ENCODE data around the gene TMIGD2.
"Not testable (repeated sequence)": the region's sequence is repeated elsewhere in the genome, so short reads cannot be mapped to it uniquely, and the experiment has no call there.

TMIGD2 gene

DNA sequence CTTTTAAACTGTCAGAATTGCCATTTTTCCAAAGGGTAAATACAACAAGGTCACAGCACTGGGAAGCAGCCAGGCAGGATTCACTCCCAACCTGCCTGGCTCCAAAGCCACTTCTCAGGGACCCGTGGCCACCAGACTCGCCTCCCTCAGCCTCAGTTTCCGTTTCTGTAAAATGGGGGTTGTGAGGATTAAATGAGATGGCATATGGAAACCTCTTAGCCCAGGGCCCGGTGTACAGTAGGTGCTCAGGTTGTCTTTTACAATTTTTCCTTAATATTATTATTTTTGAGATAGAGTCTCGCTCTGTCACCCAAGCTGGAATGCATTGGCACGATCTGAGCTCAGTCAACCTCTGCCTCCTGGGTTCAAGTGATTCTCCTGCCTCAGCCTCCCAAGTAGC is 45.2 kb downstream of the TMIGD2 start:
- WGBS, 2 donors (ENCODE audit: extremely low coverage in 2 of 2, insufficient read length in 2 of 2, insufficient replicate concordance in 1 of 2) = no CpG with 5 or more reads among the region's 6 CpGs
- no peak overlapping the region for H2BK5ac ChIP-seq (ENCODE audit: low read length)
- no peak overlapping the region for H4K91ac ChIP-seq (ENCODE audit: low read depth, low read length, poor library complexity)
- H3K79me1 ChIP-seq (ENCODE audit: low read depth, low read length) = no peaks in the 10 kb centered on the region
- peaks cover 7 to 17% of the 10 kb centered on the region in 2 donors for H3K9me3 ChIP-seq (replicated peaks in 1 of 2; ENCODE audit: control insufficient read depth in 2 of 2, insufficient read depth in 1 of 2, low read depth in 1 of 2, low read length in 2 of 2)
- H3K14ac ChIP-seq (ENCODE audit: low read length) = no peak overlapping the region
- no peak for DNase-seq (ENCODE audit: low spot score)
- H3K36me3 ChIP-seq (replicated peaks in 1 of 2; ENCODE audit: control insufficient read depth in 2 of 2, insufficient read depth in 2 of 2, low read length in 2 of 2) = peaks cover 35 to 76% of the 10 kb centered on the region in 2 donors
- H2BK120ac ChIP-seq (ENCODE audit: low read depth, low read length) = no peak overlapping the region
- H3K27ac ChIP-seq (replicated peaks; ENCODE audit: low read length) = no peak overlapping the region
- H2BK12ac ChIP-seq (ENCODE audit: low read length) = no peak overlapping the region
- no peak overlapping the region for H2BK15ac ChIP-seq (ENCODE audit: low read length)
- H2AK5ac ChIP-seq (ENCODE audit: low read depth, low read length) = no peak overlapping the region
- no peak overlapping the region for H3K9ac ChIP-seq (ENCODE audit: low read depth, low read length, poor library complexity)
- H3K4me2 ChIP-seq (ENCODE audit: insufficient read depth, low read length, poor library complexity, severe bottlenecking) = no peak overlapping the region
- H2AFZ ChIP-seq (ENCODE audit: low read length) = no peak overlapping the region
- no peak overlapping the region for H3K23ac ChIP-seq (ENCODE audit: low read depth, low read length, poor library complexity)
- H3K4ac ChIP-seq (ENCODE audit: low read length) = no peak overlapping the region
- no peaks in the 10 kb centered on the region for H3K27me3 ChIP-seq (ENCODE audit: control insufficient read depth in 3 of 3, insufficient read depth in 3 of 3, low read depth in 1 of 3, low read length in 3 of 3)
- H3K18ac ChIP-seq (ENCODE audit: low read length) = no peak overlapping the region
- H3K4me1 ChIP-seq (ENCODE audit: control insufficient read depth in 2 of 2, insufficient read depth in 1 of 2, low read depth in 1 of 2, low read length in 2 of 2) = no peaks in the 10 kb centered on the region
- H4K8ac ChIP-seq (ENCODE audit: low read depth, low read length) = no peak overlapping the region
- H3K4me3 ChIP-seq (ENCODE audit: low read length in 2 of 2) = no peak overlapping the region

GRCh38 chr19:4256563-4256962 is 45.6 kb downstream of the TMIGD2 start:
- H2AK5ac ChIP-seq (ENCODE audit: low read depth, low read length) = no peak overlapping the region
- H3K27me3 ChIP-seq (ENCODE audit: control insufficient read depth in 3 of 3, insufficient read depth in 3 of 3, low read depth in 1 of 3, low read length in 3 of 3) = no peaks in the 10 kb centered on the region
- no CpG with 5 or more reads among the region's 4 CpGs for WGBS, 2 donors (ENCODE audit: extremely low coverage in 2 of 2, insufficient read length in 2 of 2, insufficient replicate concordance in 1 of 2)
- no peak overlapping the region for H2BK12ac ChIP-seq (ENCODE audit: low read length)
- no peak for DNase-seq (ENCODE audit: low spot score)
- H2AFZ ChIP-seq (ENCODE audit: low read length) = no peak overlapping the region
- H2BK120ac ChIP-seq (ENCODE audit: low read depth, low read length) = no peak overlapping the region
- H2BK5ac ChIP-seq (ENCODE audit: low read length) = no peak overlapping the region
- no peak overlapping the region for H4K8ac ChIP-seq (ENCODE audit: low read depth, low read length)
- H3K27ac ChIP-seq (replicated peaks; ENCODE audit: low read length) = no peak overlapping the region
- no peak overlapping the region for H3K9ac ChIP-seq (ENCODE audit: low read depth, low read length, poor library complexity)
- H3K36me3 ChIP-seq (replicated peaks in 1 of 2; ENCODE audit: control insufficient read depth in 2 of 2, insufficient read depth in 2 of 2, low read length in 2 of 2) = peaks cover 33 to 76% of the 10 kb centered on the region in 2 donors
- no peak overlapping the region for H2BK15ac ChIP-seq (ENCODE audit: low read length)
- H3K4me3 ChIP-seq (ENCODE audit: low read length in 2 of 2) = no peak overlapping the region
- no peak overlapping the region for H3K18ac ChIP-seq (ENCODE audit: low read length)
- no peak overlapping the region for H3K4me2 ChIP-seq (ENCODE audit: insufficient read depth, low read length, poor library complexity, severe bottlenecking)
- no peak overlapping the region for H4K91ac ChIP-seq (ENCODE audit: low read depth, low read length, poor library complexity)
- no peak overlapping the region for H3K4ac ChIP-seq (ENCODE audit: low read length)
- no peaks in the 10 kb centered on the region for H3K4me1 ChIP-seq (ENCODE audit: control insufficient read depth in 2 of 2, insufficient read depth in 1 of 2, low read depth in 1 of 2, low read length in 2 of 2)
- no peaks in the 10 kb centered on the region for H3K79me1 ChIP-seq (ENCODE audit: low read depth, low read length)
- no peak overlapping the region for H3K23ac ChIP-seq (ENCODE audit: low read depth, low read length, poor library complexity)
- no peak overlapping the region for H3K14ac ChIP-seq (ENCODE audit: low read length)
- peaks cover 7 to 17% of the 10 kb centered on the region in 2 donors for H3K9me3 ChIP-seq (replicated peaks in 1 of 2; ENCODE audit: control insufficient read depth in 2 of 2, insufficient read depth in 1 of 2, low read depth in 1 of 2, low read length in 2 of 2)

DNA sequence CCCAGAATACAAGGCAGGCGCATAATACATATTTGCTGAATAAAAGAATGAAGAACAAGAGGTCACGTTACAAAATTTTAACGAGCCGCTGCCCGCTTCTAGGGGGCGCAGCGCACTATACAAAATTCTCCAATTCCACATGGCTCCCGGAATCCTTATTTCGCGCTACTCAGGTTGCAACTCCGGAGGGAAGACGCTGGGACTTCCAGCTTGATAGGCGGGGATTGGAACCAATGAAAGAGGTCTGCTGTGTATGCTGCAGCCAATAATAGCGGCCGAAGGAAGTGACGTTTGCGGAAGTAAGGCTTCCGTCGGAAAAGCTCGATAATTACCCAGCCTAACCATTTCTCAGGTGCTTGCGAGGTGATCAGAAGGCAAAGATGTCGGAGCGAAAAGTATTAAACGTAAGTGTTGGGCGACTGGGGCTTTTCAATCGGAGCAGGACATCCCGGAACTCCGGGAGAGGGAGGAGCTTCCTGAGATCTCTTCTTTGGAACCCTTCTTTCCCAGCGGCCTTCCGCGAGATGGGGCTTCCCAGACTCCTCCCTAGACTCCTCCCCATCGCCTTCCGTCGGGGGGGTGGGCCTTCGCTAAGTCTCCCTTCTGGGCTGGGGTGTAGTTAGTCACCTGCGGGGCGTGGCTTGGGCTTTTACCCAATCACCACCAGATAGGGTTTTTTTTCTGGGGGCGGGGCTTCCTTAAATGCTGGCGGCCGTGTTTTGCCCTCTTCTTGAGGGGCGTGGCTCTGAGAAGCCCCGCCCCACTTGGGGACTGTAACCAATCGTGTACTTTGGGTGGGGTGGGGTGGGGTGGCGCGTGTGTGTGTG is 55.2 kb downstream of the TMIGD2 start, which contains the start of gene YJU2:
Gene YJU2 (plus strand): TSS at position 314 of the 827 bp plus-strand sequence. CDS start 67 bp downstream, at position 381.
- Histone ChIP-seq H4K91ac (ENCODE audit: low read depth, low read length, poor library complexity) (no peak within 1 kb of the TSS), H3K4ac (ENCODE audit: low read length) (no peak within 1 kb of the TSS), H3K27ac (replicated peaks; ENCODE audit: low read length) (peak within 1 kb of the TSS; percentile 82), H3K4me3 (ENCODE audit: low read length in 2 of 2) (peak within 1 kb of the TSS; percentile 54 to 82), H3K9ac (ENCODE audit: low read depth, low read length, poor library complexity) (no peak within 1 kb of the TSS), H3K4me1 (ENCODE audit: control insufficient read depth in 2 of 2, insufficient read depth in 1 of 2, low read depth in 1 of 2, low read length in 2 of 2) (peaks cover 5 to 7% of the 10 kb centered on the region in 2 donors), H3K9me3 (replicated peaks in 1 of 2; ENCODE audit: control insufficient read depth in 2 of 2, insufficient read depth in 1 of 2, low read depth in 1 of 2, low read length in 2 of 2) (no peaks in the 10 kb centered on the region), H3K23ac (ENCODE audit: low read depth, low read length, poor library complexity) (no peak within 1 kb of the TSS), H3K36me3 (replicated peaks in 1 of 2; ENCODE audit: control insufficient read depth in 2 of 2, insufficient read depth in 2 of 2, low read length in 2 of 2) (peaks cover 18 to 30% of the 10 kb centered on the region in 2 donors), H2AFZ (ENCODE audit: low read length) (peak within 1 kb of the TSS; percentile 85), H3K27me3 (ENCODE audit: control insufficient read depth in 3 of 3, insufficient read depth in 3 of 3, low read depth in 1 of 3, low read length in 3 of 3) (no peaks in the 10 kb centered on the region), H2AK5ac (ENCODE audit: low read depth, low read length) (peak within 1 kb of the TSS; percentile 42), H2BK120ac (ENCODE audit: low read depth, low read length) (no peak within 1 kb of the TSS), H3K14ac (ENCODE audit: low read length) (no peak within 1 kb of the TSS), H2BK15ac (ENCODE audit: low read length) (no peak within 1 kb of the TSS), H2BK5ac (ENCODE audit: low read length) (peak within 1 kb of the TSS; percentile 69), H3K79me1 (ENCODE audit: low read depth, low read length) (peaks cover 3% of the 10 kb centered on the region), H2BK12ac (ENCODE audit: low read length) (no peak within 1 kb of the TSS), H3K4me2 (ENCODE audit: insufficient read depth, low read length, poor library complexity, severe bottlenecking) (peak within 1 kb of the TSS; percentile 86), H3K18ac (ENCODE audit: low read length) (peak within 1 kb of the TSS; percentile 36), H4K8ac (ENCODE audit: low read depth, low read length) (no peak within 1 kb of the TSS)
- DNase-seq (ENCODE audit: low spot score) = peak; percentile 100
- no CpG with 5 or more reads among the region's 45 CpGs for WGBS, 2 donors (ENCODE audit: extremely low coverage in 2 of 2, insufficient read length in 2 of 2, insufficient replicate concordance in 1 of 2)

DNA sequence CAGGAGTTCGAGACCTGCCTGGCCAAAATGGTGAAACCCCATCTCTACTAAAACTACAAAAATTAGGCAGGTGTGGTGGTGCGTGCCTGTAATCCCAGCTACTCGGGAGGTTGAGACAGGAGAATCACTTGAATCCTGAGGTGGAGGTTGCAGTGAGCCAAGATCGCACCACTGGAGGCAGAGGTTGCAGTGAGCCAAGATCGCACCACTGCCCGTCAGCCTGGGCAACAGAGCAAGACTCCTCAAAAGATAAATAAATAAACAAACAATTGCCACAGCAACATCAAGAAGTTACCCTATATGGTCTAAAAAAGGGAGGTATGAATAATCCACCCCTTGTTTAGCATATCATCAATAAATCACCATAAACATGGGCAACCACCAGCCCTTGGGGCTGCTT is 56.3 kb downstream of the TMIGD2 start:
- not testable (repeated sequence) for H3K23ac ChIP-seq (ENCODE audit: low read depth, low read length, poor library complexity); H3K4me2 ChIP-seq (ENCODE audit: insufficient read depth, low read length, poor library complexity, severe bottlenecking); H3K9me3 ChIP-seq (replicated peaks in 1 of 2; ENCODE audit: control insufficient read depth in 2 of 2, insufficient read depth in 1 of 2, low read depth in 1 of 2, low read length in 2 of 2); H4K91ac ChIP-seq (ENCODE audit: low read depth, low read length, poor library complexity); H3K27me3 ChIP-seq (ENCODE audit: control insufficient read depth in 3 of 3, insufficient read depth in 3 of 3, low read depth in 1 of 3, low read length in 3 of 3); DNase-seq (ENCODE audit: low spot score); H2BK5ac ChIP-seq (ENCODE audit: low read length); H2BK15ac ChIP-seq (ENCODE audit: low read length); H3K9ac ChIP-seq (ENCODE audit: low read depth, low read length, poor library complexity); H3K14ac ChIP-seq (ENCODE audit: low read length); H2AK5ac ChIP-seq (ENCODE audit: low read depth, low read length); H3K4me1 ChIP-seq (ENCODE audit: control insufficient read depth in 2 of 2, insufficient read depth in 1 of 2, low read depth in 1 of 2, low read length in 2 of 2); H3K4ac ChIP-seq (ENCODE audit: low read length); H3K4me3 ChIP-seq (ENCODE audit: low read length in 2 of 2); H3K27ac ChIP-seq (replicated peaks; ENCODE audit: low read length); H2BK120ac ChIP-seq (ENCODE audit: low read depth, low read length); H3K79me1 ChIP-seq (ENCODE audit: low read depth, low read length); H2BK12ac ChIP-seq (ENCODE audit: low read length); H4K8ac ChIP-seq (ENCODE audit: low read depth, low read length); H3K18ac ChIP-seq (ENCODE audit: low read length)
- H2AFZ ChIP-seq (ENCODE audit: low read length) = peak overlapping the region; percentile 85
- no CpG with 5 or more reads among the region's 6 CpGs for WGBS, 2 donors (ENCODE audit: extremely low coverage in 2 of 2, insufficient read length in 2 of 2, insufficient replicate concordance in 1 of 2)
- peaks cover 16 to 20% of the 10 kb centered on the region in 2 donors for H3K36me3 ChIP-seq (replicated peaks in 1 of 2; ENCODE audit: control insufficient read depth in 2 of 2, insufficient read depth in 2 of 2, low read length in 2 of 2)

All from neuronal stem cell (in vitro differentiated cells).